ENCODE measurements around the gene CSGALNACT2.
A peak's percentile ranks its signal among the peaks of the same experiment; 100 is the strongest.
"Not testable (repeated sequence)": the region's sequence is repeated elsewhere in the genome, so short reads cannot be mapped to it uniquely, and the experiment has no call there.

Gene CSGALNACT2

DNA sequence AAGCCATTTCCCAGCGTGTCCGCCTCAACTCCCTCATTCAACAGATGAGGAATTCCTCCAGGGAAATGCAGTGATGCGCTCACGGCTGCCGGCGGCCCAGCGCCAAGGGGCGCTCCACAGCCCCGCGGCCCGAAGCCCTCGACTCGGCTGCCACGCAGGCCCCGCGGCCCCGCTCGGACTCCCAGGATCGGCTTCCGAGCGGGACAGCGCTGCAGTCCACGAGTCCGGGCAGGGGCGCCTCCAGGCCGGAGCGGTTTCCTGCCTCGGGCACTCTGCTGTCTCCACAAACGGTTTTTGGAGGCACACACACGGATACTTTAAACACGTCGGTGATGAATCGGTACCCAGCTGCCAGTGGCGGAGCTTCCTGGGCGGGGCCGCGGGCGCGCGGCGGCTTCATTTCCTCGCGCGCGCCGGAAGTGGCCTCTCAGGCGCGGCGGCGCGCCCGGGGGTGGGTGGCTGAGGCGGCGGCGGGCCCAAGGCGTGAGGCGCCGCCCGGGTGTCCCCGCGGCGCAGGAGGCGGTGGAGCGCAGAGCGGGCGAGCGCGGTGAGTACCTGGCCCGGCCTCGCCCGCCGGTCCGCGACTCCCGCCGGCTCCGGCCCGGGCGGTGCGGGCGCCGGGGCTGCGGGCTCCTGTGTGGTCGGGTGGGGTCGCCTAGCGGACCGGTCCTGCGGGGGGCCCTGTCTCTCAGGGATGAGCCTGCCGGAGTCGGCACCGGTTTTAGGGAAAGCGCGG lies at the start of gene CSGALNACT2:
Gene CSGALNACT2, plus strand, starts transcription at position 425 of the 736 bp plus-strand sequence. CDS start 16,705 bp downstream, outside the sequence.
- Histone ChIP-seq H3K27me3 (ENCODE audit: control insufficient read depth in 5 of 5, insufficient read depth in 4 of 5, low read length in 5 of 5) (no peaks in the 10 kb centered on the region), H3K9me3 (ENCODE audit: control insufficient read depth in 5 of 5, low read length in 5 of 5) (no peaks in the 10 kb centered on the region), H3K36me3 (ENCODE audit: control insufficient read depth in 5 of 5, insufficient read depth in 5 of 5, low read length in 5 of 5) (no peaks in the 10 kb centered on the region), H3K4me3 (ENCODE audit: low read depth in 1 of 5, low read length in 5 of 5) (peak within 1 kb of the TSS; percentile 86 to 97 (median 92)), H3K9ac (ENCODE audit: low read length in 5 of 5) (peak within 1 kb of the TSS; percentile 51 to 88 (median 86)), H3K4me1 (ENCODE audit: control insufficient read depth in 5 of 5, insufficient read depth in 5 of 5, low read length in 5 of 5) (peaks cover 0 to 32% (median 22%) of the 10 kb centered on the region in 5 donors), H3K27ac (ENCODE audit: low read depth, low read length) (peak within 1 kb of the TSS; percentile 89)

DNA sequence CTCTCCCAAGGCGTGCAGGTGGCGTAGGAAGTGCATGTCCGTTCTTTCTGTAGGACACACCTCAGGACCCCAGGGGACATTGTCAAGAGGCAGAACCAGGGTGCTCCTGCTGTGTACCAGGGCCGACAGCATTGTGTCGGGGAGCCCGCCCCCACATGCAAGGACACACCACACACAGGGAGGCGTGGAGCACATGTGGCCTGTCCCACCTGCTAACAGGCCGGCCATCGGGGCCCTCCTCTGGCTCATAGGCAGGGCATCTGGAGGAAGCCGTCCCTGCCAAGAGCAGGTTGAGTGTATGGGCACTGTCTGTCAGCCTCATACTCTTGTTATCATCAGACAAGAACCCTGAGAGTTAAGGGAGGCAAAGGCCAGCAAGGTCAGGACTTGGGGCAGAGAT lies 48.7 kb upstream of the CSGALNACT2 start:
- no peak overlapping the region for H3K27ac ChIP-seq (ENCODE audit: low read depth, low read length)
- H3K9me3 ChIP-seq (ENCODE audit: control insufficient read depth in 5 of 5, low read length in 5 of 5) = no peaks in the 10 kb centered on the region
- peaks cover 0 to 13% (median 9%) of the 10 kb centered on the region in 5 donors for H3K27me3 ChIP-seq (ENCODE audit: control insufficient read depth in 5 of 5, insufficient read depth in 4 of 5, low read length in 5 of 5)
- H3K9ac ChIP-seq (ENCODE audit: low read length in 5 of 5) = peak overlapping the region in 1 of 5 donors; percentile 11
- H3K36me3 ChIP-seq (ENCODE audit: control insufficient read depth in 5 of 5, insufficient read depth in 5 of 5, low read length in 5 of 5) = no peaks in the 10 kb centered on the region
- no peak overlapping the region for H3K4me3 ChIP-seq (ENCODE audit: low read depth in 1 of 5, low read length in 5 of 5)
- H3K4me1 ChIP-seq (ENCODE audit: control insufficient read depth in 5 of 5, insufficient read depth in 5 of 5, low read length in 5 of 5) = peaks cover 0 to 3% (median 0%) of the 10 kb centered on the region in 5 donors

GRCh38 chr10:43090188-43090587 lies 48.1 kb upstream of the CSGALNACT2 start:
- Histone ChIP-seq H3K9me3 (ENCODE audit: control insufficient read depth in 5 of 5, low read length in 5 of 5) (no peaks in the 10 kb centered on the region), H3K4me3 (ENCODE audit: low read depth in 1 of 5, low read length in 5 of 5) (no peak overlapping the region), H3K4me1 (ENCODE audit: control insufficient read depth in 5 of 5, insufficient read depth in 5 of 5, low read length in 5 of 5) (peaks cover 0 to 3% (median 0%) of the 10 kb centered on the region in 5 donors), H3K36me3 (ENCODE audit: control insufficient read depth in 5 of 5, insufficient read depth in 5 of 5, low read length in 5 of 5) (no peaks in the 10 kb centered on the region), H3K27ac (ENCODE audit: low read depth, low read length) (no peak overlapping the region), H3K9ac (ENCODE audit: low read length in 5 of 5) (peak overlapping the region in 1 of 5 donors; percentile 11), H3K27me3 (ENCODE audit: control insufficient read depth in 5 of 5, insufficient read depth in 4 of 5, low read length in 5 of 5) (peaks cover 0 to 20% (median 11%) of the 10 kb centered on the region in 5 donors)

- H3K27ac ChIP-seq (ENCODE audit: low read depth, low read length) = no peak overlapping the region
- H3K4me3 ChIP-seq (ENCODE audit: low read depth in 1 of 5, low read length in 5 of 5) = no peak overlapping the region
- H3K27me3 ChIP-seq (ENCODE audit: control insufficient read depth in 5 of 5, insufficient read depth in 4 of 5, low read length in 5 of 5) = peaks cover 0 to 24% (median 10%) of the 10 kb centered on the region in 5 donors
- peaks cover 0 to 3% (median 0%) of the 10 kb centered on the region in 5 donors for H3K4me1 ChIP-seq (ENCODE audit: control insufficient read depth in 5 of 5, insufficient read depth in 5 of 5, low read length in 5 of 5)
- H3K36me3 ChIP-seq (ENCODE audit: control insufficient read depth in 5 of 5, insufficient read depth in 5 of 5, low read length in 5 of 5) = no peaks in the 10 kb centered on the region
- H3K9ac ChIP-seq (ENCODE audit: low read length in 5 of 5) = no peak overlapping the region
- no peaks in the 10 kb centered on the region for H3K9me3 ChIP-seq (ENCODE audit: control insufficient read depth in 5 of 5, low read length in 5 of 5)
Observed at GRCh38 chr10:43090664-43091063, 47.6 kb upstream of the CSGALNACT2 start.

- H3K27me3 ChIP-seq (ENCODE audit: control insufficient read depth in 5 of 5, insufficient read depth in 4 of 5, low read length in 5 of 5) = peaks cover 0 to 35% (median 11%) of the 10 kb centered on the region in 5 donors
Observed at GRCh38 chr10:43091846-43092245, 46.4 kb upstream of the CSGALNACT2 start.

DNA sequence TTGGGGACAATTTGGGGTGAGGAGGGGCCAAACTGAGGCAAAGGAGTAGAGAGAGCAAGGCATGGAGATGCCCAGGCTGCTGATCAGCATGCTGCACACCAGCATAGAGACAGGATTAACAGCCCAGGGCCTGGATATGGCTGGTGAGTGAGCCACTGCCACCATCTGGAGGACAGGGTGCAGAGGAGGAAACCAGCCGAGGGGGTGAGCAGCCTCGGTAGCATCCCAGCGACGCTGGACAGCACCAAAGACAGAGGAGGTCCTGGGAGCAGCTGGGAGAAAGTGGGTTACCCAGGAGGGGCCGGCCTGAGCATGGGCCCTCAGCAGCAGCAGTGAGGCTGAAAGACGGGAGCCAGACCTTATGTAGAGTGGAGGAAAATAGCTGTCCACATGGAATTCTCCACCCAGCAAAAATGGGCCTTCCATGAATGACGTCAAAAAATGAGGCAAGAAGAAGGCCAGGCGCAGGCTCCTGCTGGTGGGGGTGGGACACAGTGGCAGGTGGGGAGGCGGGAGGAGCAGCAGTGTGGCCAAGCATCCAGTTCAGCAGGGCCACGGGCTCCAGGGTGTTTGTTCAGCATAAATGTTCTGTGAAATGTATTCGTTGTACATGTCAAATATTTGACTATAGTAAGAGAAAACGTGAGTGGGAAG lies 44.7 kb upstream of the CSGALNACT2 start:
- Histone ChIP-seq H3K9me3 (ENCODE audit: control insufficient read depth in 5 of 5, low read length in 5 of 5) (no peaks in the 10 kb centered on the region), H3K36me3 (ENCODE audit: control insufficient read depth in 5 of 5, insufficient read depth in 5 of 5, low read length in 5 of 5) (no peaks in the 10 kb centered on the region), H3K27ac (ENCODE audit: low read depth, low read length) (no peak overlapping the region), H3K4me1 (ENCODE audit: control insufficient read depth in 5 of 5, insufficient read depth in 5 of 5, low read length in 5 of 5) (peaks cover 0 to 3% (median 0%) of the 10 kb centered on the region in 5 donors), H3K9ac (ENCODE audit: low read length in 5 of 5) (no peak overlapping the region), H3K4me3 (ENCODE audit: low read depth in 1 of 5, low read length in 5 of 5) (no peak overlapping the region), H3K27me3 (ENCODE audit: control insufficient read depth in 5 of 5, insufficient read depth in 4 of 5, low read length in 5 of 5) (peaks cover 0 to 31% (median 7%) of the 10 kb centered on the region in 5 donors)

More at GRCh38 chr10:43091846-43092245, 46.4 kb upstream of the CSGALNACT2 start:
- H3K36me3 ChIP-seq (ENCODE audit: control insufficient read depth in 5 of 5, insufficient read depth in 5 of 5, low read length in 5 of 5) = no peaks in the 10 kb centered on the region
- H3K9ac ChIP-seq (ENCODE audit: low read length in 5 of 5) = no peak overlapping the region
- H3K4me1 ChIP-seq (ENCODE audit: control insufficient read depth in 5 of 5, insufficient read depth in 5 of 5, low read length in 5 of 5) = peaks cover 0 to 3% (median 0%) of the 10 kb centered on the region in 5 donors
- no peaks in the 10 kb centered on the region for H3K9me3 ChIP-seq (ENCODE audit: control insufficient read depth in 5 of 5, low read length in 5 of 5)
- H3K4me3 ChIP-seq (ENCODE audit: low read depth in 1 of 5, low read length in 5 of 5) = no peak overlapping the region
- no peak overlapping the region for H3K27ac ChIP-seq (ENCODE audit: low read depth, low read length)

GRCh38 chr10:43094085-43094484 lies 44.2 kb upstream of the CSGALNACT2 start:
- Histone ChIP-seq H3K9ac (ENCODE audit: low read length in 5 of 5) (no peak overlapping the region), H3K36me3 (ENCODE audit: control insufficient read depth in 5 of 5, insufficient read depth in 5 of 5, low read length in 5 of 5) (no peaks in the 10 kb centered on the region), H3K9me3 (ENCODE audit: control insufficient read depth in 5 of 5, low read length in 5 of 5) (no peaks in the 10 kb centered on the region), H3K27ac (ENCODE audit: low read depth, low read length) (no peak overlapping the region), H3K27me3 (ENCODE audit: control insufficient read depth in 5 of 5, insufficient read depth in 4 of 5, low read length in 5 of 5) (peaks cover 0 to 28% (median 4%) of the 10 kb centered on the region in 5 donors), H3K4me1 (ENCODE audit: control insufficient read depth in 5 of 5, insufficient read depth in 5 of 5, low read length in 5 of 5) (peaks cover 0 to 3% (median 0%) of the 10 kb centered on the region in 5 donors), H3K4me3 (ENCODE audit: low read depth in 1 of 5, low read length in 5 of 5) (no peak overlapping the region)

- not testable (repeated sequence) for H3K36me3 ChIP-seq (ENCODE audit: control insufficient read depth in 5 of 5, insufficient read depth in 5 of 5, low read length in 5 of 5); H3K9ac ChIP-seq (ENCODE audit: low read length in 5 of 5); H3K9me3 ChIP-seq (ENCODE audit: control insufficient read depth in 5 of 5, low read length in 5 of 5); H3K27ac ChIP-seq (ENCODE audit: low read depth, low read length); H3K4me3 ChIP-seq (ENCODE audit: low read depth in 1 of 5, low read length in 5 of 5); H3K4me1 ChIP-seq (ENCODE audit: control insufficient read depth in 5 of 5, insufficient read depth in 5 of 5, low read length in 5 of 5)
- H3K27me3 ChIP-seq (ENCODE audit: control insufficient read depth in 5 of 5, insufficient read depth in 4 of 5, low read length in 5 of 5) = peaks cover 3 to 30% (median 7%) of the 10 kb centered on the region in 5 donors
Observed at GRCh38 chr10:43099339-43099738, 38.9 kb upstream of the CSGALNACT2 start.

DNA sequence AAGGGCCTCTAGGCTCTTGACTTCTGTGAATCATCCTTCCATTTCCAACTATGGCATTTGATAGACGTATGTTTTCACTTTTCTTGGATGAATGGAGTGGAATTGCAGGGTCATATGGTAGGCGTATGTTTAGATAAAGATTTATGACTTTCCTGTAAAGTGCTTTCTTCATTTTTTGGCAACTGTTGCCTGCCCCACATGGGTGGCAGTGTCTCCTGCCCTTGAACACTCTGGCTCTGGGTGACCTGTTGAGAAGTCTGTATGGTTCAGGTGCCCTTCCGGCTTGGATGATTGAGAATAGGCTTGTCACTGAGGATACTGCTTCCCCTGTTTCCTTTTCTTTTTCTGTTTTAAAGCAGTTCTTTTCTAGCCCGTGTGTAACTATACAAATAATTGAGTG lies 38.3 kb upstream of the CSGALNACT2 start:
- peaks cover 3 to 30% (median 13%) of the 10 kb centered on the region in 5 donors for H3K27me3 ChIP-seq (ENCODE audit: control insufficient read depth in 5 of 5, insufficient read depth in 4 of 5, low read length in 5 of 5)
- H3K4me1 ChIP-seq (ENCODE audit: control insufficient read depth in 5 of 5, insufficient read depth in 5 of 5, low read length in 5 of 5) = peaks cover 0 to 6% (median 5%) of the 10 kb centered on the region in 5 donors
- H3K9me3 ChIP-seq (ENCODE audit: control insufficient read depth in 5 of 5, low read length in 5 of 5) = no peaks in the 10 kb centered on the region
- H3K27ac ChIP-seq (ENCODE audit: low read depth, low read length) = no peak overlapping the region
- no peak overlapping the region for H3K4me3 ChIP-seq (ENCODE audit: low read depth in 1 of 5, low read length in 5 of 5)
- no peak overlapping the region for H3K9ac ChIP-seq (ENCODE audit: low read length in 5 of 5)
- no peaks in the 10 kb centered on the region for H3K36me3 ChIP-seq (ENCODE audit: control insufficient read depth in 5 of 5, insufficient read depth in 5 of 5, low read length in 5 of 5)

- H3K27ac ChIP-seq (ENCODE audit: low read depth, low read length) = no peak overlapping the region
- peaks cover 3 to 26% (median 16%) of the 10 kb centered on the region in 5 donors for H3K27me3 ChIP-seq (ENCODE audit: control insufficient read depth in 5 of 5, insufficient read depth in 4 of 5, low read length in 5 of 5)
- no peak overlapping the region for H3K9ac ChIP-seq (ENCODE audit: low read length in 5 of 5)
- H3K4me3 ChIP-seq (ENCODE audit: low read depth in 1 of 5, low read length in 5 of 5) = no peak overlapping the region
- H3K9me3 ChIP-seq (ENCODE audit: control insufficient read depth in 5 of 5, low read length in 5 of 5) = no peaks in the 10 kb centered on the region
- no peaks in the 10 kb centered on the region for H3K36me3 ChIP-seq (ENCODE audit: control insufficient read depth in 5 of 5, insufficient read depth in 5 of 5, low read length in 5 of 5)
- peaks cover 0 to 10% (median 10%) of the 10 kb centered on the region in 5 donors for H3K4me1 ChIP-seq (ENCODE audit: control insufficient read depth in 5 of 5, insufficient read depth in 5 of 5, low read length in 5 of 5)
Observed at GRCh38 chr10:43100366-43100765, 37.9 kb upstream of the CSGALNACT2 start.

All from subcutaneous abdominal adipose tissue (tissue), 5 donors.